IPS-18a (cell line): ENCODE data around the gene MKRN1.

Experiments
- H3K27ac ChIP-seq: one replicate; pipeline ENCODE4 v1.5.1; 2013; ENCODE audit warnings: low read length
- H3K27me3 ChIP-seq: one replicate; pipeline ENCODE4 v1.6.1; 2013; ENCODE audit warnings: mild to moderate bottlenecking, low read length; ENCODE audit not compliant: control insufficient read depth, insufficient read depth
- H3K36me3 ChIP-seq: one replicate; pipeline ENCODE4 v1.6.1; 2013; ENCODE audit warnings: low read depth, low read length; ENCODE audit not compliant: control insufficient read depth
- H3K4me1 ChIP-seq: one replicate; pipeline ENCODE4 v1.6.1; 2013; ENCODE audit warnings: low read depth, low read length; ENCODE audit not compliant: control insufficient read depth
- H3K4me3 ChIP-seq: one replicate; pipeline ENCODE4 v1.5.1; 2013; ENCODE audit warnings: low read length
- H3K9ac ChIP-seq: one replicate; pipeline ENCODE4 v1.6.1; 2013; ENCODE audit warnings: mild to moderate bottlenecking, low read length, moderate library complexity
- H3K9me3 ChIP-seq: one replicate; pipeline ENCODE4 v1.6.1; 2013; ENCODE audit warnings: low read depth, low read length; ENCODE audit not compliant: control insufficient read depth

MKRN1 gene, protein sequence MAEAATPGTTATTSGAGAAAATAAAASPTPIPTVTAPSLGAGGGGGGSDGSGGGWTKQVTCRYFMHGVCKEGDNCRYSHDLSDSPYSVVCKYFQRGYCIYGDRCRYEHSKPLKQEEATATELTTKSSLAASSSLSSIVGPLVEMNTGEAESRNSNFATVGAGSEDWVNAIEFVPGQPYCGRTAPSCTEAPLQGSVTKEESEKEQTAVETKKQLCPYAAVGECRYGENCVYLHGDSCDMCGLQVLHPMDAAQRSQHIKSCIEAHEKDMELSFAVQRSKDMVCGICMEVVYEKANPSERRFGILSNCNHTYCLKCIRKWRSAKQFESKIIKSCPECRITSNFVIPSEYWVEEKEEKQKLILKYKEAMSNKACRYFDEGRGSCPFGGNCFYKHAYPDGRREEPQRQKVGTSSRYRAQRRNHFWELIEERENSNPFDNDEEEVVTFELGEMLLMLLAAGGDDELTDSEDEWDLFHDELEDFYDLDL

DNA sequence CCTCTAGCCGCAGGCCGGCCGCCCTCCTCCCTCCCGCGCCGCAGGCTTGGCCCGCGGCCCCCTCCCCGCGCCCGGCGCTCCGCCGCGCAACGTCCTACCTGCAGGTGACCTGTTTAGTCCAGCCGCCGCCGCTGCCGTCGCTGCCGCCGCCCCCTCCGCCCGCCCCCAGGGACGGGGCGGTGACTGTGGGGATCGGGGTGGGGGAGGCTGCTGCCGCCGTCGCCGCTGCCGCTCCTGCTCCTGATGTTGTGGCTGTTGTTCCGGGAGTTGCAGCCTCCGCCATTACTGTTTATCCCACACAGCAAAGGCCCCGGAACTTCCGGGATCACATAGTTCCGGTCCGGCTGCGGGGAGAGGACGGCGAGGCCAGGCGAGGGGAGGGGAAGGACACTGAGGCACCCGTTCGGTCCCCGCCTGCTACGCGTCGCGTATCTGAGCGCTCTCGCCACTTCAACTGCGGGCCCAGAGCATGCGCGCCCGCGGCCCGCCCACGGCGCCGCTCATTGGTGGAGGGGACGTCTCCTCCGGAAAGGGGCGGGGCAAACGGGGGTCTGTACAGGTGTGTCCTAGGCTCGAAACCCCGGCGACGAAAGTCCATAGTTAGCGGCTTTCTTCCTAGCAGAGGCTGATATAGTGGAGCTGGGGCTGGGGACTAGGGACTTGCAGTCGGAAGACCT lies at the start of gene MKRN1:
Gene MKRN1 (minus strand): TSS at position 444 of the 677 bp plus-strand sequence. CDS start 161 bp downstream, at position 283.
- H3K27me3 ChIP-seq: no peaks in the 10 kb centered on the region
- H3K36me3 ChIP-seq: no peaks in the 10 kb centered on the region
- peak within 1 kb of the TSS; percentile 69 for H3K4me3 ChIP-seq
- peak within 1 kb of the TSS; percentile 79 for H3K9ac ChIP-seq
- H3K27ac ChIP-seq: peak within 1 kb of the TSS; percentile 28
- peaks cover 14% of the 10 kb centered on the region for H3K4me1 ChIP-seq
- H3K9me3 ChIP-seq: no peaks in the 10 kb centered on the region

- H3K36me3 ChIP-seq: no peaks in the 10 kb centered on the region
- no peaks in the 10 kb centered on the region for H3K27me3 ChIP-seq
- H3K9me3 ChIP-seq: no peaks in the 10 kb centered on the region
- H3K9ac ChIP-seq: no peak overlapping the region
- peaks cover 3% of the 10 kb centered on the region for H3K4me1 ChIP-seq
- H3K27ac ChIP-seq: no peak overlapping the region
- H3K4me3 ChIP-seq: no peak overlapping the region
Measured at GRCh38 chr7:140526787-140527664, 47.7 kb upstream of the MKRN1 start.

GRCh38 chr7:140526214-140526613 lies 46.9 kb upstream of the MKRN1 start:
- H3K36me3 ChIP-seq: no peaks in the 10 kb centered on the region
- H3K4me1 ChIP-seq: peaks cover 3% of the 10 kb centered on the region
- H3K9ac ChIP-seq: no peak overlapping the region
- no peak overlapping the region for H3K4me3 ChIP-seq
- no peaks in the 10 kb centered on the region for H3K9me3 ChIP-seq
- H3K27ac ChIP-seq: no peak overlapping the region
- no peaks in the 10 kb centered on the region for H3K27me3 ChIP-seq

- H3K9me3 ChIP-seq: no peaks in the 10 kb centered on the region
- no peaks in the 10 kb centered on the region for H3K27me3 ChIP-seq
- no peak overlapping the region for H3K4me3 ChIP-seq
- H3K4me1 ChIP-seq: peaks cover 3% of the 10 kb centered on the region
- no peaks in the 10 kb centered on the region for H3K36me3 ChIP-seq
- no peak overlapping the region for H3K9ac ChIP-seq
- no peak overlapping the region for H3K27ac ChIP-seq
Measured at GRCh38 chr7:140525743-140526142, 46.4 kb upstream of the MKRN1 start.

DNA sequence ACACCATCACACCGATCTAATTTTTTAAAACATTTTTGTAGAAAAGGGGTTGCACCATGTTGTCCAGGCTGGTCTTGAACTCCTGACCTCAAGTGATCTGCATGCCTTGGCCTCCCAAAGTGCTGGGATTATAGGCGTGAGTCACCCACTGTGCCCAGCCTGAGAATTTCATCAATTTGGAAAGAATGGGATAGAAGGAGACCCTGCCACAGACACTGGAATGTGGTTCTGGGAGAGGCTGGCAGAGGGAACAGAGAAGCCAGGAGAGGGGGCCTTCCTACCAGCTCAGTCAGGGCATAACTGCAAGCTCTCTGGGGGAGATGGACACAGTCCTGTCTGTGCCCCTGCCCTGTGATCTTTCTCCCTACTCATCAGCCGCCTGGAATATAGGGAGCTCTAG lies 42.1 kb upstream of the MKRN1 start:
- Histone ChIP-seq H3K27ac (no peak overlapping the region), H3K27me3 (no peaks in the 10 kb centered on the region), H3K4me3 (no peak overlapping the region), H3K36me3 (no peaks in the 10 kb centered on the region), H3K4me1 (peaks cover 5% of the 10 kb centered on the region), H3K9me3 (no peaks in the 10 kb centered on the region), H3K9ac (no peak overlapping the region)

DNA sequence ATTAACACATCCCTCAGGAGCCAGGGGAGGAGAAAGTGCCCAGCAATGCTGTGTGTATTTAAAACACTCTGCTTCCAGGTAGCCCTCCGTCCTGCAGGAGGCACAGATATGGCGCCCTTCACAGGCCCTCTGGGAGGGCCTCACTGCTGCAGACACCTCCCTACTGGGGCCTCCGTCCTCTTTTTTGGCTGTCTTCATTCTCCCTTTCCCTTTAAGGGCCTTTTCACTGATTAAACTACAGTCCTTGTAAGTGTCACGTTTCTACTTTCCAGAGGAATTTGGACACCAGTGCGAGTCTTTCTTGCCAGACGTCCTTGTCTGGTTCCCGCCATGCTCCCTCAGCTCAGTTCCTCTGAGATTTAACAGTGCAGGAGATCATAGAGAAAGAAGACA lies 39.7 kb upstream of the MKRN1 start:
- H3K27me3 ChIP-seq: no peaks in the 10 kb centered on the region
- H3K36me3 ChIP-seq: no peaks in the 10 kb centered on the region
- no peak overlapping the region for H3K9ac ChIP-seq
- H3K4me1 ChIP-seq: peaks cover 3% of the 10 kb centered on the region
- no peak overlapping the region for H3K27ac ChIP-seq
- no peaks in the 10 kb centered on the region for H3K9me3 ChIP-seq
- H3K4me3 ChIP-seq: no peak overlapping the region

DNA sequence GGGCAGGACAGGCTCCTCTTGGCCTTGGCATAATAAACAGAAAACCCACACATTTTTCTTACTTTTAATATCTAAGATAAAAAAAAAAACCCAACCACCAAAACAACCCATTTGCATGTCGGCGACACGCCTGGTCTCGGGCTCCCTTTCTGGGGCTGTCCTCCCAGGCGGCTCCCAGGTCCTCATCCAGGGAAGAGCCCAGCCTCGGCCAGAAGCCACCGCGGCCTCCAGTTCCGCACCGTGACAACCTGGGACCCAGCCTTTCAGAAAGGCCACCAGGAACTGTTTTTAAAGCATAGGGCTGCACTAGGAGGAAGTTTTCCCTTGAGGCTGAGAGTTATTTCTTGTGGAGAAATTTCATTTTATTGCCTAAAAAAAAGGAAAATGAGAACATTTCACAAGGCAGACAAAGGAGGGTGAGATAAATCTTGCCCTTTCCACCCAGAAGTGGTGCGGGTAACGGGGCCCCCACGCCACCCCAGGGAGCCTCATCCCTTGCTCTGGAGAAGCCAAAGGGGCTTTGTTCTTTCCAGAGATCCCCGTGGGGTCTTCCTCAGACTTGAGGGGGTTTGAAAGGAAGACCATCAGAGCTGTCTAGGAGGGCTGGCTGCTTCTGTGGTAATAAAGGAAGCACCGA lies 39.2 kb upstream of the MKRN1 start:
- no peaks in the 10 kb centered on the region for H3K27me3 ChIP-seq
- H3K9me3 ChIP-seq: no peaks in the 10 kb centered on the region
- no peak overlapping the region for H3K9ac ChIP-seq
- H3K36me3 ChIP-seq: no peaks in the 10 kb centered on the region
- H3K4me1 ChIP-seq: peaks cover 3% of the 10 kb centered on the region
- no peak overlapping the region for H3K27ac ChIP-seq
- H3K4me3 ChIP-seq: no peak overlapping the region

GRCh38 chr7:140517546-140518369 lies 38.5 kb upstream of the MKRN1 start:
- Histone ChIP-seq H3K27me3 (no peaks in the 10 kb centered on the region), H3K36me3 (no peaks in the 10 kb centered on the region), H3K27ac (no peak overlapping the region), H3K4me1 (peaks cover 3% of the 10 kb centered on the region), H3K9me3 (no peaks in the 10 kb centered on the region), H3K4me3 (no peak overlapping the region), H3K9ac (no peak overlapping the region)

- H3K36me3 ChIP-seq: no peaks in the 10 kb centered on the region
- no peaks in the 10 kb centered on the region for H3K27me3 ChIP-seq
- no peak overlapping the region for H3K9ac ChIP-seq
- no peaks in the 10 kb centered on the region for H3K4me1 ChIP-seq
- H3K4me3 ChIP-seq: no peak overlapping the region
- H3K27ac ChIP-seq: no peak overlapping the region
- H3K9me3 ChIP-seq: no peaks in the 10 kb centered on the region
Measured at GRCh38 chr7:140512317-140513000, 33.2 kb upstream of the MKRN1 start.

GRCh38 chr7:140509789-140510188 lies 30.5 kb upstream of the MKRN1 start:
- no peaks in the 10 kb centered on the region for H3K27me3 ChIP-seq

More at GRCh38 chr7:140509789-140510188, 30.5 kb upstream of the MKRN1 start:
- Histone ChIP-seq H3K4me3 (no peak overlapping the region), H3K4me1 (peaks cover 9% of the 10 kb centered on the region), H3K9ac (no peak overlapping the region), H3K9me3 (no peaks in the 10 kb centered on the region), H3K27ac (no peak overlapping the region), H3K36me3 (no peaks in the 10 kb centered on the region)
